Measurements from ENCODE around the gene CHAT.

The CHAT gene

DNA sequence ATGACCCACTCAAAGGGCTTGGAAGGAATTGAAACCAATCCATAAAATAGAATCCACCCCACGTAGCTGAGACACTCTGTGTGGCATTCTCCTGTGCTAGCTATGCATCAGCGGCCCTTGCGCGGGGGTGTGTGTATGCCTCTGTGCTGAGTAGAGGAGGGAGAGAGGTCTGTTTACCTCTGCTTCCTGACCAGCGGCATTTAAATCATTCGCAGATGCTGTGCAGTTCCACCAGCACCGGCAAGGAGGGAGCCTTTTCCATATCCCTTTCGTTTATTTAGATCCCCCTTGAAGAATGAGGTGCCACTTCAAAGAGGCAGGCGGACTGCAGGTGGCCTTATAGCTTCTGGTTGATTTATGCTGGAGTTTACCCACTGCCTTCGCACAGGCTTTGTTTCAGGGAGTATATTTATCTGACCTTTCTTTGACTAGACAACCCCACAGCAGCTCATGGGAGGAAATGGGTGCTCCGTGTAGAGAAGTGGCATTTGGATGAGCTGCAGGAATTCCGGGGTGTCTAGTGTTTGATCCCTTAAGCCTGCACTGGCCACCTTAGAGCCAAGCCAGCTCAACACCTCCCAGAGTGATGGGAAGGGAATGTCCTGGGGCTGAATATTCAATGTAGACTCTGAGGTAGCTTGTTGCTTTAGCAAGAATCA, 77.0 kb downstream of the CHAT start:
- DNase-seq: peak in 1 of 2 experiments; percentile 46

DNA sequence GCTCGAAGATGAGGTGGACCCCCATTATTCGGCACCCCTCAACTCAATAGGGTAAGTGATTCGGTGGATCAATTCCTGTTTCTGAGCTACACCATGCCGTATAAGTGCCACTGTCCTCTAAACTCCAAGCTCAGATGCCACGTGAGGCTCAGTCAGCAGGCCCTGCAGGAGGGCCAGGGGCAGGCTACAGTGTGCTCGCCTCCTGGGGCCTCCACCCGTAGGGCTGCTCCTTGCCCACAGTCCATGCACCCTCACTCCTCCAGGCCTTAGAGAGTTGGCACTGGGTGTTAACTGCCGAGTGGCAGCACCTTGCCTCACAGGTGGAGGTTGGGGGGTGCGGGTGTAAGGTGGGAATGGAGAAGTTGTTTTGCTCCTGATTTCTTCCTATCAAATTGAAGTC, 77.8 kb downstream of the CHAT start:
- DNase-seq: no peak

DNA sequence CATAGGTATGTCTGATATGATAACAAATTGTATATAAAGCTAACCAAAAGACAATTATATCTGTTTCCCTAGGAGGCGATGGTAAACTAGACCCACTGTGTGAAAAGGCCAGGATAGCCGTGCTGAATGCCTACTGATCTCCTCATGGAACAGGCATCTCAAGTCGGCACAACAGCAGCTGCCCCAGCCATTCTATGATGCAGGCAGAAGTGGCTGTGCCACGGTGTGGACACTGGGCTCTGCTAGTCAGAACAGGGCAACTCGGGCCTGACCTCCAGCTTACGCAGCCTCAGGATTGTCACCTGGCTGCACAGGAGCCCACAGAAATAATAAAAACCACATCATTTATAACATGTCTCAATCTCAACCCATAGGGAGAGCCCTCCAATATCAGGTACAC, 80.6 kb downstream of the CHAT start:
- DNase-seq: no peak

DNA sequence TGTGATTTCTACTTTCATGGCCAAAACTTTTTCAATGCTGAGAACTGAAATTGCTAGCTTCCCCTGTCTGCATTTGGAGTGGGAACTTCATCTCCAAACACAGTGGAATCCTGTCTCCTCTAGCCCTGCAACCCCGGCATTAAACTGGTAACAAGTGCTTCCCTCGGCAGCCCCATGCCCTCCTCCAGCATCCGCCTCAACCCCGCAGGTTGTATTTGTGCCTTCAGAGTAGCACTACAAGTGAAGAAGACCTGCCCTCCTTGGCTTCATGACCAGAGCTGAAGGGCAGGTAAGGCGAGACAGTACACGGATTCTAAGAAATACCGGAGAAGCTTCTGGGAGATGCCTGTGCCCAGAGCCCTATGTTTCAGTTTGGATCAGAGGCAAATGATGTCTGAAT, 82.5 kb downstream of the CHAT start:
- DNase-seq: no peak

DNA sequence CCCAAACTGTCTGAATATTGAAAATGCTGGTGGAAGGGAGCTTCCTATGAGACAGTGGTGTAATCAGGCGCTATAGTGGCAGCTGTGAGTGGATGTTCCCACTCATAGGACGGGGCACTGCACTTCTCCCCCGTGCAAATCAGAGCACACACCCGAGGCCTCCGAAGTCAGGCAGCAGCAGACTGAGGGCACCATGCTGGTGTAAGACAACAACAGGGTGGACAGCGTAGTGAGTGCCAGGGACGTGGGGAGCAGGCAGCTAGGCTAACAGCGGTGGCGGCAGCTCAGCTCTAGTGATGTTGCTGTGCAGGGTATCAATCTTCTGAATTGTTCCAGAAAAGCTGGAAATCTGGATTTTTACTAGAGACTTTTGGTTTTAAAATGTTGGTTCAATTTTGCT, 84.8 kb downstream of the CHAT start:
- DNase-seq: no peak

DNA sequence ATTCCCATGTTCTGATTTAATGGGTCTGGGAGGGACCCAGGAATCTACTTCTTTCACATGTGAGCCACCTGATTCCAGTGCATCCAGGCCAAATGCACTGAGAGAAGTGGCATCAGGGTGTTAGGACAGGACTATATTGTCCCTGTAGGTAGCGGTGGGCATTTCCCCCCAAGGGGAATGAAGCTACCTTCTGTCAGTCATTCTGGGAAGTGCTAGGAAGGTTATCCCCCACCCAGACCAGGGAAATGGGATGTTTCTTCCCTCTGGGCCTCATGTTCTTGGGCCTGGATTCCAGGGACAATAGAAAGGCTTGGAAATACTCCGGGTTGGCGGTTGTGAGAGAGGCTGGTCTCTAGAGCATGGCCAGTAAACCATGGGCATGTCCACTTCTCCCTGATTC, 86.4 kb downstream of the CHAT start:
- no peak for DNase-seq

DNA sequence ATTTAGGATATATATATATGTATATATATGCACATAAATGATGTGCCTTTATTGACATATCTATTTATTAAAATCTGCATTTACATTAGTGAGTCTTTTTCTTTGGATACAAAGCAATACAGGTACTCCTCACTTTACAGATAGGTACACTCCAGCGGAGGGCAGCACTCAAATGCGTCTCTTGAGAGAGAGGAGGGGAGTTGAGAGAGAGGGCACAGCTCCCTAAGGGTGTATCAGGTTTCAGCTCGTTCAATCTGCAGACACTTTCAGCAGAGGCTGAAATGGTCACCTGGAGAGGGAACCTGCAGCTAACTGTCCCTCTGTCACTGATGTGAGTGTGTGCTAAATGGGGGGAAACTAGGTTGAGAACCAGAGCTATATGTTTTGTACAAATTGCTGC, 87.2 kb downstream of the CHAT start:
- DNase-seq: peak; percentile 70 to 79

DNA sequence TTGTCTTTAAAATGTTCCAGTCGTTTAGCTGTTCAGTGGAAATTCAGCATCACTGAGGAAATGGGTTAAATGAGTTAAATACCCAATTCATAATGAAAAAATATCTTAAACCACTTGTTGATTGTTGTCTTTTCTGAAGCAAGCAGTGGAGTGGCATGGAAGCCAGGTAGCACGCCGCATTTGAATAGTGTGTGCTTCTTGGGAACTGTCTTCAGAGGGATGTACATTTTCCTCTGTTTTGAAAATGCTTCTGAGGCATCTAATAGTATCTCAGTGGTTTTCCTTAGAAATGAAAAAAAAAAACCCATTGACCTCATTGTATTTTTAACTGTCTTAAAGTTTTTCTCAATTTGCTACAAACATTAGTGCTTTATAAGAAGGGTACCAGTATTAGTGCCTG, 93.7 kb downstream of the CHAT start:
- DNase-seq: no peak

DNA sequence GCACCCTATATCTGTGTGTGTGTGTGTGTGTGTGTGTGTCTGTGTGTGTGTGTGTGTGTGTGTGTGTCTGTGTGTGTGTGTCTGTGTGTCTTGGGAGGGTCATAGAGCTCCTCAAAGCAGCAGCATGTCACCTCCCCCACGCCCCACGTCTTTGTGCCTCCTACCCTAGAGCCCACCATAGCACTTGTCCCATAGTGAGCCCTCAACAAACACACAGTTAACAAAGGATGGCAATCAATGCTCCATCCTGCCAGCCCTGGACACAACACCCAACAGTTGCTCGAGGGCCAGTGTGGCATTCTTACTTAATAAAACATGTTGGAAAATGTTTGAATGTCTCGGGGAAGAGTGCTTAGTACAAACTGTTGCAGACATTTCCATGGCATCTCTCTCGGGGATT, 96.1 kb downstream of the CHAT start:
- DNase-seq: peak in 1 of 2 experiments; percentile 17

DNA sequence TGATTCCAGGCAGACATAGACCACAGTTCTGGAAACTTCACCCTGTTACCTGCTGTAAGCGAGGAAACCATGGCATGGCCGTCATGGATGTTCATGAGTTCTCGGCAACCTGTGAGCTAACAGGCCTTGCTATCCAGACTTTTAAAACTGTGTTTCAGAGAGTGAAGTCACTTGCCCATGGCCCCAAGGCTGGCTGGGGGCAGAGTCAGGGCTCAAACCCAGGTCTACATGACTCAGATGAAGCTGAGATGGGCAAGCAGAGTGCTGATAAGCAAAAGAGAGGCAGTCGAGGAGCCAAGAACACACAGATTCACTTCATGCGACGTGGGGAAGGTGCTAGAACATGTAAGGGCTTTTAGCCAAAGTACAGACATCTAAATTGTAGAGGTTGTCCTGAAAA, 97.1 kb downstream of the CHAT start:
- DNase-seq: no peak

DNA sequence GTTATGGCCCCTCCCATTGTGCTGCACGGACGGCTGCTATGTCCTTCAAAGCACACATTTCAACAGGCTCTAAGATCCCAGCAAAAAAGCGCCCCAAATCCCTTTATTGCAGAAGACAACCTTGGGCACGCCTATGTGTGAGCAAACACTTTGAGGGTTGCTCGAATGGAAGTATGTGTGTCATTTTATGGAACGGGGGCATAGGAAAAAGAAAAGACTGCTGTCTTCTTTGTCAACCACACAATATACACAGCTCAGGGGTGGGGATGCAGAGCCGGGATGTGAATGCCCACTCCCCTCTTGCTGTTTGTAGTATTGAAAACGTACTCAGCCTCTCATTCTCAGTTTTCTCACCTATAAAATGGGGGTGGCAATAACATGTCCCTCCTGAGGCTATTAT, 97.6 kb downstream of the CHAT start:
- DNase-seq: no peak

DNA sequence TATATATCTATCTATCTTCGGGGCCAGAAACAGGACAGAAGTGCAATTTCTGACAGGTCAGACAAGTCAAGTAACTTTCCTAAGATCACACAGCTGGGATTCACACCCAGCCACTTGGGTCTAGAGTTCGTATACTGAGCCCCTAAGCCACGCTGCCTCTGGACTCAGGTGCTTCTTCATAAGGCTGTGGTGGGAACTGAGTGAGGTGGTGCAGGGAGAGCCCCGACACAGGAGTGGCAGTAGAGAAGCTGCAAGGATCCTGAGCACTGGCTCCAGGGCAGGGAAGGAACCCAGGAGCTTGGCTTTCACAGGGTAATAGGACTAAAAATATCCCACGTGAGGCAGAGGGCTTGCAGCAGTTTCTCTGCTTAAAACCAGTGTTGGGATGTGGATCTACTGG, 99.4 kb downstream of the CHAT start:
- DNase-seq: no peak
